ENCODE data around the gene POPDC2.

Gene POPDC2

GRCh38 chr3:119669906-119670570 is 9.6 kb upstream of the POPDC2 start:
- no peak for DNase-seq

- no peak for DNase-seq
Observed at GRCh38 chr3:119665954-119666559, 5.7 kb upstream of the POPDC2 start.

- no peak for DNase-seq
Observed at GRCh38 chr3:119664850-119665379, 4.5 kb upstream of the POPDC2 start.

GRCh38 chr3:119664370-119664769 is 4.0 kb upstream of the POPDC2 start:
- no peak for DNase-seq

- DNase-seq = no peak
Observed at GRCh38 chr3:119663885-119664284, 3.5 kb upstream of the POPDC2 start.

- DNase-seq = no peak
Observed at GRCh38 chr3:119662604-119663373, 2.4 kb upstream of the POPDC2 start.

- DNase-seq = no peak
Observed at GRCh38 chr3:119659606-119660291, 640 bp downstream of the POPDC2 start.

GRCh38 chr3:119658994-119659393 is 1.4 kb downstream of the POPDC2 start:
- DNase-seq = no peak

- DNase-seq = no peak
Observed at GRCh38 chr3:119657887-119658702, 2.3 kb downstream of the POPDC2 start.

GRCh38 chr3:119653876-119654275 is 6.5 kb downstream of the POPDC2 start:
- DNase-seq = no peak

- no peak for DNase-seq
Observed at GRCh38 chr3:119652306-119653033, 7.9 kb downstream of the POPDC2 start.

- no peak for DNase-seq
Observed at GRCh38 chr3:119649761-119650160, 10.6 kb downstream of the POPDC2 start.

- DNase-seq = no peak
Observed at GRCh38 chr3:119647843-119648575, 12.4 kb downstream of the POPDC2 start.

GRCh38 chr3:119647171-119647570 is 13.2 kb downstream of the POPDC2 start:
- no peak for DNase-seq

GRCh38 chr3:119645813-119646212 is 14.6 kb downstream of the POPDC2 start:
- DNase-seq = no peak

- DNase-seq = no peak
Observed at GRCh38 chr3:119644481-119644880, 15.9 kb downstream of the POPDC2 start.

GRCh38 chr3:119643528-119643927 is 16.9 kb downstream of the POPDC2 start:
- DNase-seq = no peak

- DNase-seq = no peak
Observed at GRCh38 chr3:119642746-119643473, 17.5 kb downstream of the POPDC2 start.

- no peak for DNase-seq
Observed at GRCh38 chr3:119641416-119641815, 19.0 kb downstream of the POPDC2 start.

Data from CD4-positive, alpha-beta T cell treated with Interleukin-12 subunit alpha and Interleukin-12 subunit beta, for 1 hour (primary cell).